Breast epithelium (tissue), 4 donors: ENCODE measurements around the gene HDAC4. TPM values are rescaled to one million over a fixed set of nuclear protein-coding genes. Genes with fewer than 3 reads are reported as not detected.

ENCODE experiments used
- DNase-seq, 2 donors: peaks; one replicate each; pipeline ENCODE4 v3.0.0-alpha.2; 2019; ENCODE audit warnings: low spot score in 2 of 2
- H3K27ac ChIP-seq, 2 donors: fragments of 200-600 bp; sonication (generic) in 1 of 2; one replicate each; pipeline ENCODE4 v1.5.1; 2016 to 2019; ENCODE audit warnings: mild to moderate bottlenecking in 1 of 2
- H3K27me3 ChIP-seq, 2 donors: fragments of 200-600 bp; sonication (generic) in 1 of 2; one replicate each; pipeline versions ENCODE4 v1.5.1 to v1.6.0; 2017 to 2019; ENCODE audit warnings: control low read depth in 1 of 2, mild to moderate bottlenecking in 1 of 2
- H3K36me3 ChIP-seq: fragments of 200-600 bp; one replicate; pipeline ENCODE4 v1.5.1; 2019
- H3K4me1 ChIP-seq, 2 donors: fragments of 200-600 bp; sonication (generic); one replicate each; pipeline ENCODE4 v1.5.1; 2016 to 2019; ENCODE audit warnings: control low read depth in 1 of 2
- H3K4me3 ChIP-seq, 3 donors: fragments of 200-600 bp; sonication (generic); 1 replicate in 2 of 3; 2 replicates in 1 of 3; pipeline ENCODE4 v1.5.1; 2016 to 2019; ENCODE audit warnings: mild to moderate bottlenecking in 3 of 3, moderate library complexity in 2 of 3
- H3K9me3 ChIP-seq, 2 donors: fragments of 200-600 bp; sonication (generic) in 1 of 2; one replicate each; pipeline ENCODE4 v1.5.1; 2016 to 2019; ENCODE audit warnings: control low read depth in 1 of 2
- POLR2A ChIP-seq: fragments of 450-650 bp; IDR thresholded peaks from one replicate; pipeline ENCODE4 v1.6.1; 2016; ENCODE audit warnings: antibody characterized with exemption, mild to moderate bottlenecking, moderate library complexity
- POLR2AphosphoS5 ChIP-seq, 3 donors: sonication (generic); formaldehyde crosslinking; IDR thresholded peaks; one replicate each; pipeline ENCODE4 v1.6.1; 2017; ENCODE audit warnings: antibody characterized with exemption in 3 of 3
- intact Hi-C: fragments of 100-400 bp; cut with DNase I; formaldehyde crosslinking; loops from one replicate; pipeline ENCODE4 v1.15.1; 2023; ENCODE audit warnings: low total_unique reads
- total RNA-seq, 3 donors: library from RNA; depleted of rRNA; stranded (reverse); fragments of >200 nt; gene quantifications; one replicate each; pipeline ENCODE4 v1.1.0, GENCODE V29; 2016
- TF ChIP-seq, protein P1 (sequence below), 3 donors: fragments of 450-650 bp; IDR thresholded peaks; one replicate each; pipeline ENCODE4 v1.5.1; 2016 to 2017; ENCODE audit warnings: antibody characterized with exemption in 3 of 3, mild to moderate bottlenecking in 3 of 3, moderate library complexity in 3 of 3

HDAC4 gene
- total RNA-seq, 3 donors from 2014 or later: 20.3 to 36.0 (median 32.8) TPM

- no peak for DNase-seq
- Histone ChIP-seq H3K27ac (no peak overlapping the region), H3K36me3 (no peaks in the 10 kb centered on the region), H3K27me3 (no peaks in the 10 kb centered on the region), H3K9me3 (no peaks in the 10 kb centered on the region), H3K4me3 (no peak overlapping the region), H3K4me1 (peaks cover 0 to 7% of the 10 kb centered on the region in 2 donors)
- intact Hi-C loops: no loop called here
- no peak for TF ChIP-seq POLR2AphosphoS5 (IDR thresholded peaks at IDR 0.05)
These were observed 96.9 kb downstream of the HDAC4 start for GRCh38 chr2:239303711-239304532.

- Histone ChIP-seq H3K4me3 (no peak overlapping the region), H3K27me3 (no peaks in the 10 kb centered on the region), H3K4me1 (peaks cover 0 to 7% of the 10 kb centered on the region in 2 donors), H3K9me3 (no peaks in the 10 kb centered on the region), H3K27ac (no peak overlapping the region), H3K36me3 (no peaks in the 10 kb centered on the region)
- no peak for TF ChIP-seq POLR2A
- TF ChIP-seq POLR2AphosphoS5 (IDR thresholded peaks at IDR 0.05): no peak
- TF ChIP-seq, protein P1, sequence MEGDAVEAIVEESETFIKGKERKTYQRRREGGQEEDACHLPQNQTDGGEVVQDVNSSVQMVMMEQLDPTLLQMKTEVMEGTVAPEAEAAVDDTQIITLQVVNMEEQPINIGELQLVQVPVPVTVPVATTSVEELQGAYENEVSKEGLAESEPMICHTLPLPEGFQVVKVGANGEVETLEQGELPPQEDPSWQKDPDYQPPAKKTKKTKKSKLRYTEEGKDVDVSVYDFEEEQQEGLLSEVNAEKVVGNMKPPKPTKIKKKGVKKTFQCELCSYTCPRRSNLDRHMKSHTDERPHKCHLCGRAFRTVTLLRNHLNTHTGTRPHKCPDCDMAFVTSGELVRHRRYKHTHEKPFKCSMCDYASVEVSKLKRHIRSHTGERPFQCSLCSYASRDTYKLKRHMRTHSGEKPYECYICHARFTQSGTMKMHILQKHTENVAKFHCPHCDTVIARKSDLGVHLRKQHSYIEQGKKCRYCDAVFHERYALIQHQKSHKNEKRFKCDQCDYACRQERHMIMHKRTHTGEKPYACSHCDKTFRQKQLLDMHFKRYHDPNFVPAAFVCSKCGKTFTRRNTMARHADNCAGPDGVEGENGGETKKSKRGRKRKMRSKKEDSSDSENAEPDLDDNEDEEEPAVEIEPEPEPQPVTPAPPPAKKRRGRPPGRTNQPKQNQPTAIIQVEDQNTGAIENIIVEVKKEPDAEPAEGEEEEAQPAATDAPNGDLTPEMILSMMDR (IDR thresholded peaks at IDR 0.05): no peak
- intact Hi-C loops: no loop called here
- DNase-seq: no peak
These were observed 97.8 kb downstream of the HDAC4 start for GRCh38 chr2:239302808-239303557.

- H3K4me3 ChIP-seq: no peak overlapping the region
- H3K36me3 ChIP-seq: no peaks in the 10 kb centered on the region
- intact Hi-C loops: no loop called here
- H3K4me1 ChIP-seq: peaks cover 0 to 7% of the 10 kb centered on the region in 2 donors
- no peaks in the 10 kb centered on the region for H3K9me3 ChIP-seq
- TF ChIP-seq, protein P1 (IDR thresholded peaks at IDR 0.05): no peak
- no peak for TF ChIP-seq POLR2A
- TF ChIP-seq POLR2AphosphoS5 (IDR thresholded peaks at IDR 0.05): no peak
- no peaks in the 10 kb centered on the region for H3K27me3 ChIP-seq
- DNase-seq: no peak
- H3K27ac ChIP-seq: no peak overlapping the region
These were observed 98.6 kb downstream of the HDAC4 start for GRCh38 chr2:239302083-239302807.

DNA sequence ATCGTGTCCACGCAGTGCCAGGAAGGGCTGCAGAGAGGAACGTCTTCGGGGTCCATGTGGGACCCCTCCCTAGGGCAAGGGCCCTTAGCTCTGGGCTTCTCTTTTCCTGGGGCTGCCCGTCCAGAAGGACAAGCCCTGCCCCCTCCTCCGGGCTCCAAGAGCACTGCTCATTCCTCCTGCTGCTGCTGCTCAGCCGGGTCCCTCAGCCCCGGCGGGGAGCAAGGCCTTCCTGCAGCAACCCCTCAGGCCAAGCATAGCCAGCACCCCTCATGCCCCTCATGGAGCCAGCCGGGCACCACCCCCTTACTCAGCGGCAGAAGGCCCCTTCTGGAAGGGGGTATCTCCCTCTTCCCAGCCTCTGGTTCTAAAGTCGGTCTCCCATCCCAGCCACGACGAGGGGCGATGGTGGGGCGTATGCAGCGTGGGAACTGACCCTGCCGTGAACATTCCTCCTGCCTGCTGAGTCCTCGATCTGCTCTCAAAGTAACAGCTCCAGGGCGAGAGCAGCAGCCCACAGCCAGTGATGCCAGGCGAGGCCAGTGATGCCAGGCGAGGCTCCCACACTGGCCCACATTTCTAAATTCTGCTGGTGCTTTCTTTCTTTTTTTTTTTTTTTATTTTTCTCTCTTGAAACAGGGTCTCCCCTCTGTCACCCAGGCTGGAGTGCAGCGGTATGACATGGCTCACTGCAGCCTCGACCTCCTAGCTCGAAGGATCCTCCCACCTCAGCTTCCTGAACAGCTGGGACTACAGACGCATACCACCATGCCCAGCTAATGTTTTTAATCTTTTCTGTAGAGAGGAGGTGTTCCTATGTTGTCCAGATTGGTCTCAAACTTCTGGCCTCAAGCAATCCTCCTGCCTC, 99.7 kb downstream of the HDAC4 start:
- DNase-seq: peak in 1 of 2 donors; percentile 35
- Histone ChIP-seq H3K4me1 (peaks cover 0 to 7% of the 10 kb centered on the region in 2 donors), H3K27ac (no peak overlapping the region), H3K9me3 (no peaks in the 10 kb centered on the region), H3K4me3 (no peak overlapping the region), H3K36me3 (no peaks in the 10 kb centered on the region), H3K27me3 (no peaks in the 10 kb centered on the region)
- TF ChIP-seq, protein P1 (IDR thresholded peaks at IDR 0.05): no peak
- intact Hi-C loops: loop anchor here (1.0 kb wide), 1 partner anchor 37 kb away; no protein-coding TSS in a partner anchor

- Histone ChIP-seq H3K27ac (no peak overlapping the region), H3K36me3 (no peaks in the 10 kb centered on the region), H3K4me3 (no peak overlapping the region), H3K4me1 (peaks cover 0 to 7% of the 10 kb centered on the region in 2 donors), H3K9me3 (no peaks in the 10 kb centered on the region), H3K27me3 (no peaks in the 10 kb centered on the region)
- TF ChIP-seq POLR2AphosphoS5 (IDR thresholded peaks at IDR 0.05): no peak
- TF ChIP-seq, protein P1 (IDR thresholded peaks at IDR 0.05): no peak
- TF ChIP-seq POLR2A: no peak
- DNase-seq: peak in 1 of 2 donors; percentile 43
- intact Hi-C loops: no loop called here
These were observed 100.6 kb downstream of the HDAC4 start for GRCh38 chr2:239300242-239300641.
